ENCODE results near the gene DPF3.
A peak's percentile ranks its signal among the peaks of the same experiment; 100 is the strongest.

DPF3 gene
- 0.04 to 7.6 (median 0.28) reads per million in 17 experiments for total RNA-seq

GRCh38 chr14:72893636-72894322, at the start of gene DPF3:
TSS of gene DPF3 (minus strand) at chr14:72894101. CDS start at chr14:72894088, 13 bp downstream.
- peak; percentile 96 to 98 (median 97) for DNase-seq

- DNase-seq = no peak
These were observed 49.0 kb upstream of the DPF3 start for GRCh38 chr14:72942934-72943333.

GRCh38 chr14:72941286-72941985, 47.5 kb upstream of the DPF3 start:
- DNase-seq = no peak

GRCh38 chr14:72939630-72940029, 45.7 kb upstream of the DPF3 start:
- no peak for DNase-seq

- DNase-seq = no peak
These were observed 39.0 kb upstream of the DPF3 start for GRCh38 chr14:72932893-72933292.

GRCh38 chr14:72929316-72930080, 35.6 kb upstream of the DPF3 start:
- no peak for DNase-seq

GRCh38 chr14:72928872-72929271, 35.0 kb upstream of the DPF3 start:
- no peak for DNase-seq

- DNase-seq = peak; percentile 97 to 99 (median 98)
These were observed 32.6 kb upstream of the DPF3 start, which contains the start of gene DCAF4 for GRCh38 chr14:72926292-72927028. TSS of gene DCAF4 (plus strand) at chr14:72926464. CDS start at chr14:72937979, 11,515 bp downstream.

- DNase-seq = no peak
These were observed 32.0 kb upstream of the DPF3 start for GRCh38 chr14:72925815-72926291.

- DNase-seq = no peak
These were observed 31.4 kb upstream of the DPF3 start for GRCh38 chr14:72925171-72925759.

- DNase-seq = no peak
These were observed 30.4 kb upstream of the DPF3 start for GRCh38 chr14:72924337-72924736.

GRCh38 chr14:72921396-72921795, 27.5 kb upstream of the DPF3 start:
- DNase-seq = no peak

- DNase-seq = no peak
These were observed 26.1 kb upstream of the DPF3 start for GRCh38 chr14:72920008-72920407.

GRCh38 chr14:72917094-72917802, 23.3 kb upstream of the DPF3 start:
- no peak for DNase-seq

- no peak for DNase-seq
These were observed 22.3 kb upstream of the DPF3 start for GRCh38 chr14:72916174-72916573.

GRCh38 chr14:72913809-72914208, 19.9 kb upstream of the DPF3 start:
- no peak for DNase-seq

- no peak for DNase-seq
These were observed 15.3 kb upstream of the DPF3 start for GRCh38 chr14:72909163-72909562.

- peak in 1 of 4 experiments; percentile 7 for DNase-seq
These were observed 14.0 kb upstream of the DPF3 start for GRCh38 chr14:72907886-72908285.

GRCh38 chr14:72906879-72907278, 13.0 kb upstream of the DPF3 start:
- no peak for DNase-seq

- no peak for DNase-seq
These were observed 12.4 kb upstream of the DPF3 start for GRCh38 chr14:72906316-72906715.

GRCh38 chr14:72904840-72905561, 11.1 kb upstream of the DPF3 start:
- DNase-seq = peak; percentile 79 to 91 (median 82)

Data from suppressor macrophage (primary cell).